H1 (cell line): ENCODE data around the gene ATP11C. TPM values are rescaled to one million over a fixed set of nuclear protein-coding genes. Genes with fewer than 3 reads are reported as not detected.

Experiments
- CTCF ChIA-PET: fragments of 300-600 bp; sonication (Branson Sonifier 250); formaldehyde crosslinking; loops from one replicate; lab custom pipeline; 2021; ENCODE audit not compliant: partially characterized antibody; lab: Charles Lee
- POLR2A ChIA-PET: fragments of 300-600 bp; sonication (Branson Sonifier 250); formaldehyde crosslinking; loops from one replicate; lab custom pipeline; 2021; ENCODE audit warnings: inconsistent platforms; ENCODE audit not compliant: partially characterized antibody; lab: Charles Lee
- DNase-seq, 2 experiments: peaks; one replicate each; pipeline versions ENCODE4 v3.0.0 to v3.0.0-alpha.2; 2010 to 2022; ENCODE audit warnings: low spot score in 2 of 2, low read depth in 1 of 2, mixed read lengths in 1 of 2
- FAIRE-seq: peaks from 2 replicates; lab custom pipeline; 2011; peaks lifted over from hg19 to GRCh38; lab: Jason Lieb, UNC
- H2AFZ ChIP-seq: 2 replicates; pipeline ENCODE4 v1.8.1; 2012; ENCODE audit warnings: low read length, inconsistent platforms
- H2AK5ac ChIP-seq: 2 replicates; pipeline ENCODE4 v1.6.1; 2013; ENCODE audit warnings: low read depth, low read length
- H2BK120ac ChIP-seq: replicated peaks from 2 replicates; pipeline ENCODE3; 2013; ENCODE audit warnings: low read depth, low read length, inconsistent platforms
- H2BK12ac ChIP-seq: 2 replicates; pipeline ENCODE4 v1.6.1; 2013; ENCODE audit warnings: low read depth, low read length
- H2BK15ac ChIP-seq: 2 replicates; pipeline ENCODE4 v1.6.1; 2013; ENCODE audit warnings: low read length
- H2BK20ac ChIP-seq: 2 replicates; pipeline ENCODE4 v1.6.1; 2013; ENCODE audit warnings: low read length
- H2BK5ac ChIP-seq: 2 replicates; pipeline ENCODE4 v1.6.1; 2013; ENCODE audit warnings: low read depth, low read length
- H3K14ac ChIP-seq: 2 replicates; pipeline ENCODE4 v1.6.1; 2013; ENCODE audit warnings: inconsistent platforms; ENCODE audit not compliant: insufficient read length
- H3K18ac ChIP-seq: 2 replicates; pipeline ENCODE4 v1.6.1; 2013; ENCODE audit warnings: low read length; ENCODE audit errors: extremely low read depth
- H3K23ac ChIP-seq: 2 replicates; pipeline ENCODE4 v1.6.1; 2013; ENCODE audit warnings: inconsistent platforms; ENCODE audit not compliant: insufficient read length
- H3K23me2 ChIP-seq: 2 replicates; pipeline ENCODE4 v1.6.1; 2013; ENCODE audit warnings: low read depth, low read length
- H3K27ac ChIP-seq: 2 replicates; pipeline ENCODE4 v1.6.1; 2011; ENCODE audit warnings: low read depth, low read length, inconsistent platforms
- H3K27me3 ChIP-seq, 4 experiments: replicated peaks in 1 of 4; 1 replicate in 1 of 4; 2 replicates in 3 of 4; pipeline versions ENCODE4 v1.6.1 to v1.8.1; 2011 to 2013; ENCODE audit warnings: low read length in 3 of 4, mild to moderate bottlenecking in 3 of 4, inconsistent platforms in 2 of 4, mixed read lengths in 2 of 4, moderate library complexity in 1 of 4; ENCODE audit not compliant: control insufficient read depth in 3 of 4, insufficient read depth in 3 of 4; ENCODE audit errors: extremely low read depth in 1 of 4
- H3K36me3 ChIP-seq, 4 experiments: 2 replicates each; pipeline versions ENCODE4 v1.6.1 to v1.8.1; 2011 to 2013; ENCODE audit warnings: mild to moderate bottlenecking in 4 of 4, low read length in 3 of 4, moderate library complexity in 2 of 4, control low read depth in 1 of 4, inconsistent platforms in 1 of 4; ENCODE audit not compliant: insufficient read depth in 4 of 4, control insufficient read depth in 2 of 4
- H3K4ac ChIP-seq: replicated peaks from 2 replicates; pipeline ENCODE3; 2013; ENCODE audit warnings: low read length, low read depth, mixed read lengths, inconsistent platforms; ENCODE audit not compliant: insufficient read length
- H3K4me1 ChIP-seq, 4 experiments: replicated peaks in 1 of 4; 1 replicate in 1 of 4; 2 replicates in 3 of 4; pipeline versions ENCODE4 v1.6.1 to v1.8.1; 2011 to 2013; ENCODE audit warnings: low read length in 3 of 4, inconsistent platforms in 2 of 4, mixed read lengths in 1 of 4; ENCODE audit not compliant: insufficient read depth in 4 of 4, control insufficient read depth in 3 of 4
- H3K4me2 ChIP-seq, 2 experiments: 2 replicates each; pipeline versions ENCODE4 v1.6.1 to v1.8.1; 2011 to 2013; ENCODE audit warnings: low read depth in 2 of 2, low read length in 2 of 2, control low read depth in 1 of 2, inconsistent platforms in 1 of 2, mild to moderate bottlenecking in 1 of 2; ENCODE audit not compliant: insufficient read depth in 1 of 2
- H3K4me3 ChIP-seq, 4 experiments: fragments of 200-600, 300-600 bp in 1 of 4; sonication (generic), shearing (Covaris generic), sonication (Bioruptor Twin) in 1 of 4; 2 replicates each; pipeline versions ENCODE4 v1.5.1 to v1.8.1; 2011 to 2016; ENCODE audit warnings: low read length in 4 of 4, low read depth in 3 of 4, control low read depth in 2 of 4, inconsistent platforms in 2 of 4, mild to moderate bottlenecking in 2 of 4, mixed read lengths in 1 of 4, moderate library complexity in 1 of 4; ENCODE audit not compliant: insufficient read depth in 2 of 4; ENCODE audit errors: extremely low read depth in 1 of 4
- H3K56ac ChIP-seq: replicated peaks from 2 replicates; pipeline ENCODE3; 2013; ENCODE audit warnings: low read depth, mild to moderate bottlenecking, mixed read lengths, low read length, inconsistent platforms; ENCODE audit not compliant: insufficient read length
- H3K79me1 ChIP-seq: 2 replicates; pipeline ENCODE4 v1.6.1; 2013; ENCODE audit warnings: low read depth, low read length, control low read depth
- H3K79me2 ChIP-seq, 2 experiments: 2 replicates each; pipeline versions ENCODE4 v1.6.1 to v1.8.1; 2012 to 2013; ENCODE audit warnings: low read length in 2 of 2, mild to moderate bottlenecking in 2 of 2, inconsistent platforms in 1 of 2; ENCODE audit not compliant: insufficient read depth in 2 of 2, control insufficient read depth in 1 of 2
- H3K9ac ChIP-seq, 4 experiments: replicated peaks in 1 of 4; 1 replicate in 1 of 4; 2 replicates in 3 of 4; pipeline versions ENCODE4 v1.6.1 to v1.8.1; 2011 to 2013; ENCODE audit warnings: low read depth in 3 of 4, low read length in 3 of 4, control low read depth in 2 of 4, mild to moderate bottlenecking in 2 of 4, moderate library complexity in 2 of 4, inconsistent platforms in 1 of 4; ENCODE audit errors: extremely low read depth in 1 of 4
- H3K9me3 ChIP-seq, 2 experiments: 2 replicates each; pipeline versions ENCODE4 v1.6.1 to v1.8.1; 2012 to 2013; ENCODE audit warnings: mild to moderate bottlenecking in 2 of 2, moderate library complexity in 2 of 2, control low read depth in 1 of 2, inconsistent platforms in 1 of 2, low read depth in 1 of 2, low read length in 1 of 2, mixed read lengths in 1 of 2; ENCODE audit not compliant: insufficient read depth in 2 of 2
- H4K20me1 ChIP-seq, 2 experiments: replicated peaks in 1 of 2; 2 replicates each; pipeline versions ENCODE3 to v1.8.1; 2011 to 2013; ENCODE audit warnings: inconsistent platforms in 2 of 2, low read length in 2 of 2, mild to moderate bottlenecking in 1 of 2; ENCODE audit not compliant: insufficient read depth in 2 of 2, control insufficient read depth in 1 of 2
- H4K5ac ChIP-seq: 2 replicates; pipeline ENCODE4 v1.6.1; 2013; ENCODE audit warnings: low read length, low read depth, mixed read lengths, inconsistent platforms; ENCODE audit not compliant: insufficient read length
- H4K8ac ChIP-seq: 2 replicates; pipeline ENCODE4 v1.8.0; 2013; ENCODE audit warnings: mild to moderate bottlenecking, moderate library complexity, low read length, inconsistent platforms; ENCODE audit not compliant: insufficient read depth; ENCODE audit errors: extremely low read depth
- H4K91ac ChIP-seq: replicated peaks from 2 replicates; pipeline ENCODE3; 2013; ENCODE audit warnings: low read length, mixed read lengths, inconsistent platforms; ENCODE audit not compliant: insufficient read length
- CHD1 ChIP-seq: IDR thresholded peaks from 2 replicates; pipeline ENCODE4 v1.6.1; 2012; ENCODE audit warnings: low read depth, low read length, improper control_type of control experiment
- GABPA ChIP-seq: IDR thresholded peaks from 2 replicates; pipeline ENCODE4 v1.6.1; 2011; ENCODE audit warnings: mild to moderate bottlenecking, low read length, moderate library complexity, borderline replicate concordance; ENCODE audit not compliant: insufficient read depth
- GTF2F1 ChIP-seq: IDR thresholded peaks from 2 replicates; pipeline ENCODE4 v1.6.1; 2012; ENCODE audit warnings: low read depth, low read length, improper control_type of control experiment, borderline replicate concordance
- JUND ChIP-seq: IDR thresholded peaks from 2 replicates; pipeline ENCODE4 v1.6.1; 2011; ENCODE audit warnings: mild to moderate bottlenecking, improper control_type of control experiment, low read length
- RAD21 ChIP-seq, 2 experiments: IDR thresholded peaks in 1 of 2; conservative IDR thresholded peaks in 1 of 2; 2 replicates each; pipeline ENCODE4 v1.6.1; 2011; ENCODE audit warnings: low read depth in 2 of 2, low read length in 2 of 2, improper control_type of control experiment in 1 of 2, inconsistent platforms in 1 of 2, mild to moderate bottlenecking in 1 of 2, moderate library complexity in 1 of 2
- SIX5 ChIP-seq: IDR thresholded peaks from 2 replicates; pipeline ENCODE4 v1.6.1; 2011; ENCODE audit warnings: mild to moderate bottlenecking, low read depth, low read length
- SP1 ChIP-seq: IDR thresholded peaks from 2 replicates; pipeline ENCODE4 v1.6.1; 2011; ENCODE audit warnings: low read depth, low read length
- YY1 ChIP-seq: IDR thresholded peaks from 2 replicates; pipeline ENCODE4 v1.6.1; 2011; ENCODE audit warnings: low read depth, mild to moderate bottlenecking, low read length
- WGBS, 2 experiments: shearing (Covaris generic) in 1 of 2; methylation state at CpG; one replicate each; pipeline versions ENCODE4 v1.1.6 to v1.1.7; 2013 to 2015; ENCODE audit warnings: low lambda C conversion rate in 2 of 2, mixed read lengths in 2 of 2, inconsistent platforms in 1 of 2, low coverage in 1 of 2, missing lambda C conversion rate in 1 of 2; ENCODE audit not compliant: insufficient replicate concordance in 2 of 2, insufficient coverage in 1 of 2, insufficient read length in 1 of 2; ENCODE audit errors: extremely low coverage in 1 of 2, missing lambda C conversion rate in 1 of 2; 5-methylcytosine and 5-hydroxymethylcytosine counted together
- polyA plus RNA-seq, 7 experiments: library from polyadenylated mRNA; depleted of rRNA in 3 of 7; stranded (reverse) in 5 of 7; unstranded in 2 of 7; fragments of >200 nt in 5 of 7; fragments of 200-250 nt in 2 of 7; gene quantifications; 1 replicate in 5 of 7; 2 replicates in 1 of 7; 4 replicates in 1 of 7; pipeline versions ENCODE4 v1.2.1 to v1.2.3, GENCODE V29; 2011 to 2013; ENCODE audit warnings: missing spikeins in 2 of 7, mixed read lengths in 2 of 7
- total RNA-seq: library from RNA; stranded (reverse); fragmentation: NEBNext Ultra II Directional; extraction: Animal tissue kit (Norgen Biotek cat#: 25700); gene quantifications from 2 replicates; pipeline ENCODE4 v1.2.1, GENCODE V29; 2021
- TF ChIP-seq, protein P1 (sequence below), 3 experiments: IDR thresholded peaks; 1 replicate in 2 of 3; 2 replicates in 1 of 3; pipeline versions ENCODE4 v1.5.1 to v1.6.1; 2011; ENCODE audit warnings: low read length in 3 of 3, mild to moderate bottlenecking in 3 of 3, inconsistent platforms in 2 of 3, low read depth in 1 of 3, moderate library complexity in 1 of 3; ENCODE audit not compliant: insufficient read depth in 1 of 3; ENCODE audit errors: control extremely low read depth in 1 of 3
- TF ChIP-seq, protein P2 (sequence below): IDR thresholded peaks from 2 replicates; pipeline ENCODE4 v1.6.1; 2012; ENCODE audit warnings: low read length, inconsistent platforms

The ATP11C gene
- total and polyA plus RNA-seq, 2 of the 8 experiments (the other 6 are each of a cell fraction or from before 2014, with no cell fraction given), result 14.7 to 52.1 TPM

DNA sequence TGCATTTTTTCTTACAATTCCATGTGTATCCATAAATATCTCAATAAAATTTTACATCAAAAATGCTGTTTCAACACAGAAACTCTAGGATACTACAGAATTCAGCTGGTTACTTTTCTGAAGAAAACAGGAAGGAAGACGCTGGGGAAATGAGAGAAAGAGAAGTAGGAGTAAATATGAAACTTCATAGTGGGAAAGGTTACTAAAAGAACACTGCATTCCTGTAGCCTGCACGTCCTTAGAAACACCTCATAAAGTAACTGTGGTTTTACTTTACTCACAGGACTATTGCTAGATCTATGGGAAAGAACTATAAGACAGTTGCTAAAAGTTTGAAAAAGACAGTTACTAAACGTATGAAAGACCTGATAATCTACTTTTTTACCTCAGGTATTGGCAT, 23.1 kb downstream of the ATP11C start:
- Histone ChIP-seq H3K4me1 (peaks cover 0 to 7% (median 1%) of the 10 kb centered on the region in 4 experiments; a peak in 4 of 7 replicates), H3K23ac (no peak overlapping the region), H3K79me1 (no peaks in the 10 kb centered on the region; the same call in 1 of the 2 replicates), H3K9ac (no peak overlapping the region), H3K4me2 (no peak overlapping the region), H2BK5ac (no peak overlapping the region), H2BK15ac (no peak overlapping the region), H2BK20ac (no peak overlapping the region), H3K4ac (no peak overlapping the region), H3K27me3 (no peaks in the 10 kb centered on the region), H2AFZ (no peak overlapping the region), H3K9me3 (no peaks in the 10 kb centered on the region), H3K56ac (no peak overlapping the region), H4K8ac (no peak overlapping the region), H3K18ac (no peak overlapping the region), H3K14ac (no peak overlapping the region), H4K20me1 (no peaks in the 10 kb centered on the region), H4K5ac (no peak overlapping the region), H3K27ac (no peak overlapping the region), H2AK5ac (no peak overlapping the region), H2BK120ac (no peak overlapping the region), H3K4me3 (no peak overlapping the region), H4K91ac (no peak overlapping the region), H3K79me2 (peaks cover 0 to 61% of the 10 kb centered on the region in 2 experiments; a peak in 2 of 4 replicates), H2BK12ac (no peak overlapping the region), H3K23me2 (no peaks in the 10 kb centered on the region), H3K36me3 (no peaks in the 10 kb centered on the region)
- no peak for FAIRE-seq
- CTCF ChIA-PET, result no interaction called here
- DNase-seq, result no peak
- POLR2A ChIA-PET, result no interaction called here
- 80% methylated on average over 3 of the region's 3 CpGs; no CpG with 5 or more reads in 1 of the 2 experiments for WGBS, 2 experiments
- TF ChIP-seq, protein P1, sequence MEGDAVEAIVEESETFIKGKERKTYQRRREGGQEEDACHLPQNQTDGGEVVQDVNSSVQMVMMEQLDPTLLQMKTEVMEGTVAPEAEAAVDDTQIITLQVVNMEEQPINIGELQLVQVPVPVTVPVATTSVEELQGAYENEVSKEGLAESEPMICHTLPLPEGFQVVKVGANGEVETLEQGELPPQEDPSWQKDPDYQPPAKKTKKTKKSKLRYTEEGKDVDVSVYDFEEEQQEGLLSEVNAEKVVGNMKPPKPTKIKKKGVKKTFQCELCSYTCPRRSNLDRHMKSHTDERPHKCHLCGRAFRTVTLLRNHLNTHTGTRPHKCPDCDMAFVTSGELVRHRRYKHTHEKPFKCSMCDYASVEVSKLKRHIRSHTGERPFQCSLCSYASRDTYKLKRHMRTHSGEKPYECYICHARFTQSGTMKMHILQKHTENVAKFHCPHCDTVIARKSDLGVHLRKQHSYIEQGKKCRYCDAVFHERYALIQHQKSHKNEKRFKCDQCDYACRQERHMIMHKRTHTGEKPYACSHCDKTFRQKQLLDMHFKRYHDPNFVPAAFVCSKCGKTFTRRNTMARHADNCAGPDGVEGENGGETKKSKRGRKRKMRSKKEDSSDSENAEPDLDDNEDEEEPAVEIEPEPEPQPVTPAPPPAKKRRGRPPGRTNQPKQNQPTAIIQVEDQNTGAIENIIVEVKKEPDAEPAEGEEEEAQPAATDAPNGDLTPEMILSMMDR (IDR thresholded peaks at IDR 0.05; ENCODE audit: control extremely low read depth in 1 of 3, insufficient read depth in 1 of 3, low read depth in 1 of 3, low read length in 3 of 3), result no peak
- no peak for TF ChIP-seq CHD1
- no peak for TF ChIP-seq SIX5
- no peak for TF ChIP-seq SP1
- TF ChIP-seq RAD21 (IDR thresholded peaks at IDR 0.05 in 1 of 2, conservative IDR thresholded peaks at IDR 0.05 in 1 of 2; ENCODE audit: low read depth in 2 of 2, low read length in 2 of 2), result no peak
- TF ChIP-seq YY1, result no peak
- no peak for TF ChIP-seq GABPA
- TF ChIP-seq, protein P2, sequence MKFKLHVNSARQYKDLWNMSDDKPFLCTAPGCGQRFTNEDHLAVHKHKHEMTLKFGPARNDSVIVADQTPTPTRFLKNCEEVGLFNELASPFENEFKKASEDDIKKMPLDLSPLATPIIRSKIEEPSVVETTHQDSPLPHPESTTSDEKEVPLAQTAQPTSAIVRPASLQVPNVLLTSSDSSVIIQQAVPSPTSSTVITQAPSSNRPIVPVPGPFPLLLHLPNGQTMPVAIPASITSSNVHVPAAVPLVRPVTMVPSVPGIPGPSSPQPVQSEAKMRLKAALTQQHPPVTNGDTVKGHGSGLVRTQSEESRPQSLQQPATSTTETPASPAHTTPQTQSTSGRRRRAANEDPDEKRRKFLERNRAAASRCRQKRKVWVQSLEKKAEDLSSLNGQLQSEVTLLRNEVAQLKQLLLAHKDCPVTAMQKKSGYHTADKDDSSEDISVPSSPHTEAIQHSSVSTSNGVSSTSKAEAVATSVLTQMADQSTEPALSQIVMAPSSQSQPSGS, result no peak
- TF ChIP-seq JUND, result no peak
- no peak for TF ChIP-seq GTF2F1
